Endothelial cell of umbilical vein (primary cell): Measurements from ENCODE around the gene RNF10. TPM values are rescaled to one million over a fixed set of nuclear protein-coding genes. Genes with fewer than 3 reads are reported as not detected.

Experiments used
- Bru-seq: library from RNA; stranded (reverse); fragments of 400-500 nt; gene quantifications from one replicate; lab custom pipeline; 2021; lab: Mats Ljungman, UMichigan
- BruChase-seq, 2 experiments: library from RNA; stranded (reverse); fragments of 400-500 nt; gene quantifications; one replicate each; lab custom pipeline; 2021; lab: Mats Ljungman, UMichigan
- BruUV-seq: library from RNA; stranded (reverse); fragments of 400-500 nt; replicated peaks from 2 replicates; lab custom pipeline; 2021; lab: Mats Ljungman, UMichigan
- CTCF ChIA-PET: fragments of 300-600, 350-600 bp; sonication (Branson Sonifier 250); formaldehyde crosslinking; loops from one replicate; lab custom pipeline; 2021; ENCODE audit warnings: antibody characterized with exemption, inconsistent platforms; lab: Charles Lee
- POLR2A ChIA-PET: fragments of 300-600, 350-600 bp; sonication (Branson Sonifier 250); formaldehyde crosslinking; loops from one replicate; lab custom pipeline; 2021; ENCODE audit warnings: antibody characterized with exemption, inconsistent platforms; lab: Charles Lee
- DNase-seq: peaks from one replicate; pipeline ENCODE4 v3.0.0-alpha.2; 2011; ENCODE audit warnings: low read depth, low spot score
- FAIRE-seq: peaks from 2 replicates; lab custom pipeline; 2011; peaks lifted over from hg19 to GRCh38; lab: Jason Lieb, UNC
- H2AFZ ChIP-seq: 2 replicates; pipeline ENCODE4 v1.6.0; 2012; ENCODE audit warnings: low read depth, low read length, control low read depth, inconsistent platforms
- H3K27ac ChIP-seq: 2 replicates; pipeline ENCODE4 v1.5.1; 2011; ENCODE audit warnings: low read depth, mild to moderate bottlenecking, control low read depth, low read length, moderate library complexity; ENCODE audit not compliant: insufficient read depth
- H3K27me3 ChIP-seq, 2 experiments: 2 replicates each; pipeline versions ENCODE4 v1.6.0 to v1.6.1; 2011; ENCODE audit warnings: low read length in 2 of 2, mixed read lengths in 1 of 2; ENCODE audit not compliant: control insufficient read depth in 2 of 2, insufficient read depth in 2 of 2
- H3K36me3 ChIP-seq, 2 experiments: 2 replicates in 1 of 2; 3 replicates in 1 of 2; pipeline ENCODE4 v1.5.1; 2011; ENCODE audit warnings: low read length in 2 of 2, mild to moderate bottlenecking in 1 of 2, moderate library complexity in 1 of 2; ENCODE audit not compliant: control insufficient read depth in 2 of 2, insufficient read depth in 2 of 2; ENCODE audit errors: extremely low read depth in 1 of 2
- H3K4me1 ChIP-seq: 3 replicates; pipeline ENCODE4 v1.5.1; 2011; ENCODE audit warnings: mild to moderate bottlenecking, low read length; ENCODE audit not compliant: control insufficient read depth, insufficient read depth; ENCODE audit errors: extremely low read depth
- H3K4me2 ChIP-seq: 2 replicates; pipeline ENCODE4 v1.6.1; 2011; ENCODE audit warnings: low read length, control low read depth, mixed read lengths; ENCODE audit not compliant: insufficient read depth
- H3K4me3 ChIP-seq, 3 experiments: fragments of 200-600 bp in 1 of 3; sonication (generic), shearing (Covaris generic) in 1 of 3; replicated peaks in 1 of 3; 2 replicates each; pipeline ENCODE4 v1.5.1; 2011 to 2016; ENCODE audit warnings: control low read depth in 3 of 3, low read length in 3 of 3, mild to moderate bottlenecking in 2 of 3, inconsistent platforms in 1 of 3, low read depth in 1 of 3, moderate library complexity in 1 of 3; ENCODE audit not compliant: insufficient read depth in 1 of 3
- H3K79me2 ChIP-seq: 2 replicates; pipeline ENCODE4 v1.6.0; 2012; ENCODE audit warnings: low read length, inconsistent platforms; ENCODE audit not compliant: control insufficient read depth, insufficient read depth
- H3K9ac ChIP-seq: replicated peaks from 2 replicates; pipeline ENCODE3; 2011; ENCODE audit warnings: low read length, control low read depth; ENCODE audit not compliant: insufficient read depth; ENCODE audit errors: extremely low read depth
- H3K9me1 ChIP-seq: replicated peaks from 3 replicates; pipeline ENCODE4 v1.6.0; 2011; ENCODE audit warnings: mild to moderate bottlenecking, low read length; ENCODE audit not compliant: control insufficient read depth, insufficient read depth; ENCODE audit errors: extremely low read depth
- H3K9me3 ChIP-seq: replicated peaks from 2 replicates; pipeline ENCODE4 v1.5.1; 2012; ENCODE audit warnings: low read length, inconsistent platforms; ENCODE audit not compliant: control insufficient read depth, insufficient read depth
- H4K20me1 ChIP-seq: replicated peaks from 2 replicates; pipeline ENCODE3; 2011; ENCODE audit warnings: mild to moderate bottlenecking, low read length; ENCODE audit not compliant: control insufficient read depth, insufficient read depth; ENCODE audit errors: extremely low read depth
- EZH2 ChIP-seq: IDR thresholded peaks from 2 replicates; pipeline ENCODE4 v1.6.1; 2012; ENCODE audit warnings: borderline replicate concordance, low read depth, mild to moderate bottlenecking, moderate library complexity, low read length, inconsistent platforms; ENCODE audit not compliant: severe bottlenecking
- FOS ChIP-seq: IDR thresholded peaks from 2 replicates; pipeline ENCODE4 v1.6.1; 2011; ENCODE audit warnings: mild to moderate bottlenecking, low read length, moderate library complexity, borderline replicate concordance; ENCODE audit not compliant: insufficient read depth
- GATA2 ChIP-seq: IDR thresholded peaks from 2 replicates; pipeline ENCODE4 v1.7.0; 2011; ENCODE audit warnings: low read depth, mild to moderate bottlenecking, moderate library complexity, mixed read lengths, low read length; ENCODE audit not compliant: insufficient read length, insufficient read depth
- JUN ChIP-seq: IDR thresholded peaks from 2 replicates; pipeline ENCODE4 v1.6.1; 2011; ENCODE audit warnings: borderline replicate concordance, low read depth; ENCODE audit not compliant: insufficient read length, insufficient read depth
- MYC ChIP-seq: IDR thresholded peaks from one replicate; pipeline ENCODE4 v1.6.1; 2011; ENCODE audit warnings: mild to moderate bottlenecking, low read depth, low read length
- POLR2A ChIP-seq: IDR thresholded peaks from 2 replicates; pipeline ENCODE4 v1.6.1; 2012; ENCODE audit warnings: low read depth, mild to moderate bottlenecking, control low read depth, low read length
- POLR2AphosphoS5 ChIP-seq: IDR thresholded peaks from 2 replicates; pipeline ENCODE4 v1.6.1; 2012; ENCODE audit warnings: low read depth, mild to moderate bottlenecking, control low read depth, low read length, moderate library complexity; ENCODE audit not compliant: insufficient read depth
- dilution Hi-C: fragments of 300-500 bp; cut with MboI; formaldehyde crosslinking; loops from one replicate; pipeline ENCODE4 v1.15.0; 2019; ENCODE audit warnings: low sequenced_read_pairs; ENCODE audit not compliant: extremely low pct_ligation_motif_present
- intact Hi-C: fragments of 100-400 bp; cut with micrococcal nuclease; formaldehyde crosslinking; loops from one replicate; pipeline ENCODE4 v1.10.0; 2022
- long read RNA-seq: library from polyadenylated mRNA; stranded (forward); transcript quantifications from one replicate; pipeline ENCODE4 v2.0.0, GENCODE V29; 2021
- polyA minus RNA-seq, 3 experiments: library from RNA; depleted of rRNA, polyadenylated mRNA; stranded (reverse); fragments of >200 nt; gene quantifications; 1 replicate in 1 of 3; 2 replicates in 2 of 3; pipeline ENCODE4 v1.2.3, GENCODE V29; 2011
- polyA plus RNA-seq, 4 experiments: library from polyadenylated mRNA; depleted of rRNA in 3 of 4; stranded (reverse) in 3 of 4; unstranded in 1 of 4; fragments of >200 nt; gene quantifications; 2 replicates each; pipeline versions ENCODE4 v1.2.1 to v1.2.3, GENCODE V29; 2011 to 2012; ENCODE audit warnings: missing spikeins in 1 of 4
- total RNA-seq: library from RNA; stranded (reverse); gene quantifications from 2 replicates; pipeline ENCODE4 v1.2.3, GENCODE V29; 2021
- TF ChIP-seq, protein P1 (sequence below), 2 donors: IDR thresholded peaks; 1 replicate in 1 of 2; 2 replicates in 1 of 2; pipeline ENCODE4 v1.5.1; 2011; ENCODE audit warnings: low read length in 2 of 2, mild to moderate bottlenecking in 2 of 2, moderate library complexity in 2 of 2, control low read depth in 1 of 2, inconsistent platforms in 1 of 2, low read depth in 1 of 2; ENCODE audit not compliant: insufficient read depth in 1 of 2; ENCODE audit errors: extremely low read depth in 1 of 2
- TF ChIP-seq, protein P2 (sequence below): IDR thresholded peaks from 2 replicates; pipeline ENCODE4 v1.6.1; 2011; ENCODE audit not compliant: insufficient read depth, insufficient read length

RNF10 gene
- total RNA-seq (192 and 236 TPM in 2 replicates), polyA plus RNA-seq (92.1 and 120 TPM in 2 replicates), polyA minus RNA-seq (292 and 309 TPM in 2 replicates), Bru-seq, nascent RNA (percentile 90 among the genes with signal in this experiment), BruChase-seq, experiment 1, labeled RNA remaining after a 6-hour chase (percentile 94 among the genes with signal in this experiment), BruChase-seq, experiment 2, labeled RNA remaining after a 2-hour chase (percentile 91 among the genes with signal in this experiment)
- polyA plus RNA-seq (2011; cell fraction: cytosol; rRNA removed), result 154 and 160 TPM in 2 replicates
- 286 and 294 TPM in 2 replicates for polyA plus RNA-seq (2011; cell fraction: nucleus; rRNA removed)
- 197 and 220 TPM in 2 replicates for polyA plus RNA-seq (2012)
- 70.1 TPM for polyA minus RNA-seq (2011; cell fraction: cytosol; rRNA and poly(A)+ RNA removed)
- 84.4 and 152 TPM in 2 replicates for polyA minus RNA-seq (2011; cell fraction: nucleus; rRNA and poly(A)+ RNA removed)
- long read RNA-seq, transcript RNF10-201 (17 exons, 3,825 nt), result major isoform, 279 of 430 reads
- long read RNA-seq, transcript RNF10-203 (17 exons, 2,671 nt), result minor isoform, 33 of 430 reads
- long read RNA-seq, partial matches to known transcripts, result 27 of 430 reads
- long read RNA-seq, other reads (novel, unspliced or antisense), result 91 of 430 reads

DNA sequence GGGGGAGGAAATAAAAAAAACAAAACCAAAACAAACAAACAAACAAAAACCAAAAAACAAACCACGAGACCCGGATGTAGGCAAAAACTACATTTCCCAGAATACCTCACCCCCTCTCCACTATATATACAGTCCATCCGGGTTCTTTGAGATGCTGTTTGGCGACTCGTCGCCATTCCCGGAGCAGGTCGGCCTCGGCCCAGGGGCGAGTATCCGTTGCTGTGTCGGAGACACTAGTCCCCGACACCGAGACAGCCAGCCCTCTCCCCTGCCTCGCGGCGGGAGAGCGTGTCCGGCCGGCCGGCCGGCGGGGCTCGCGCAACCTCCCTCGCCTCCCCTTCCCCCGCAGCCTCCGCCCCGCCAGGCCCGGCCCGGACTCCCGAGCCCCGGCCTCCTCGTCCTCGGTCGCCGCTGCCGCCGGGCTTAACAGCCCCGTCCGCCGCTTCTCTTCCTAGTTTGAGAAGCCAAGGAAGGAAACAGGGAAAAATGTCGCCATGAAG, at the start of gene RNF10:
RNF10 (plus strand) TSS at position 154 of the 500 bp plus-strand sequence. CDS start 456 bp downstream, outside the sequence.
- peaks cover 12% of the 10 kb centered on the region for H4K20me1 ChIP-seq
- no TSS peak for BruUV-seq
- no peaks in the 10 kb centered on the region for H3K9me3 ChIP-seq
- POLR2A ChIA-PET, result no interaction called here
- DNase-seq, result peak; percentile 78
- peak within 1 kb of the TSS; percentile 6 for H2AFZ ChIP-seq
- TF ChIP-seq JUN (no peak), EZH2 (no peak), GATA2 (no peak), POLR2AphosphoS5 (peak; percentile 94), MYC (no peak), FOS (no peak), POLR2A (peak; percentile 98)
- TF ChIP-seq, protein P1, sequence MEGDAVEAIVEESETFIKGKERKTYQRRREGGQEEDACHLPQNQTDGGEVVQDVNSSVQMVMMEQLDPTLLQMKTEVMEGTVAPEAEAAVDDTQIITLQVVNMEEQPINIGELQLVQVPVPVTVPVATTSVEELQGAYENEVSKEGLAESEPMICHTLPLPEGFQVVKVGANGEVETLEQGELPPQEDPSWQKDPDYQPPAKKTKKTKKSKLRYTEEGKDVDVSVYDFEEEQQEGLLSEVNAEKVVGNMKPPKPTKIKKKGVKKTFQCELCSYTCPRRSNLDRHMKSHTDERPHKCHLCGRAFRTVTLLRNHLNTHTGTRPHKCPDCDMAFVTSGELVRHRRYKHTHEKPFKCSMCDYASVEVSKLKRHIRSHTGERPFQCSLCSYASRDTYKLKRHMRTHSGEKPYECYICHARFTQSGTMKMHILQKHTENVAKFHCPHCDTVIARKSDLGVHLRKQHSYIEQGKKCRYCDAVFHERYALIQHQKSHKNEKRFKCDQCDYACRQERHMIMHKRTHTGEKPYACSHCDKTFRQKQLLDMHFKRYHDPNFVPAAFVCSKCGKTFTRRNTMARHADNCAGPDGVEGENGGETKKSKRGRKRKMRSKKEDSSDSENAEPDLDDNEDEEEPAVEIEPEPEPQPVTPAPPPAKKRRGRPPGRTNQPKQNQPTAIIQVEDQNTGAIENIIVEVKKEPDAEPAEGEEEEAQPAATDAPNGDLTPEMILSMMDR (IDR thresholded peaks at IDR 0.05; ENCODE audit: extremely low read depth in 1 of 2, insufficient read depth in 1 of 2, low read depth in 1 of 2, low read length in 2 of 2), result no peak
- TF ChIP-seq, protein P2, sequence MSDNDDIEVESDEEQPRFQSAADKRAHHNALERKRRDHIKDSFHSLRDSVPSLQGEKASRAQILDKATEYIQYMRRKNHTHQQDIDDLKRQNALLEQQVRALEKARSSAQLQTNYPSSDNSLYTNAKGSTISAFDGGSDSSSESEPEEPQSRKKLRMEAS, result no peak
- FAIRE-seq, result peak; percentile 77
- H3K79me2 ChIP-seq, result peaks cover 51% of the 10 kb centered on the region
- CTCF ChIA-PET, result interaction anchor here (1.2 to 1.4 kb wide), 2 partner anchors 28 to 30 kb away, joined by 3 read pairs; no protein-coding TSS in a partner anchor
- H3K27ac ChIP-seq, result peak within 1 kb of the TSS; percentile 52
- no peaks in the 10 kb centered on the region for H3K36me3 ChIP-seq
- peak within 1 kb of the TSS; percentile 40 to 83 (median 69) for H3K4me3 ChIP-seq
- H3K27me3 ChIP-seq, result no peaks in the 10 kb centered on the region
- intact Hi-C loops, result no loop called here
- no peaks in the 10 kb centered on the region for H3K9me1 ChIP-seq
- peak within 1 kb of the TSS; percentile 100 for H3K4me2 ChIP-seq
- dilution Hi-C loops, result no loop called here
- H3K9ac ChIP-seq, result peak within 1 kb of the TSS; percentile 63
- peaks cover 48% of the 10 kb centered on the region for H3K4me1 ChIP-seq
